GM21619 (cell line): ENCODE data around the gene ZCCHC2.
A peak's percentile ranks its signal among the peaks of the same experiment; 100 is the strongest.

Source experiments
- ATAC-seq: cut with Tn5 transposase; IDR thresholded peaks from one replicate; pipeline ENCODE4 v1.9.1; 2021; ENCODE audit not compliant: unreplicated experiment

Gene ZCCHC2

GRCh38 chr18:62537042-62537894 is 14.4 kb downstream of the ZCCHC2 start:
- no peak for ATAC-seq

DNA sequence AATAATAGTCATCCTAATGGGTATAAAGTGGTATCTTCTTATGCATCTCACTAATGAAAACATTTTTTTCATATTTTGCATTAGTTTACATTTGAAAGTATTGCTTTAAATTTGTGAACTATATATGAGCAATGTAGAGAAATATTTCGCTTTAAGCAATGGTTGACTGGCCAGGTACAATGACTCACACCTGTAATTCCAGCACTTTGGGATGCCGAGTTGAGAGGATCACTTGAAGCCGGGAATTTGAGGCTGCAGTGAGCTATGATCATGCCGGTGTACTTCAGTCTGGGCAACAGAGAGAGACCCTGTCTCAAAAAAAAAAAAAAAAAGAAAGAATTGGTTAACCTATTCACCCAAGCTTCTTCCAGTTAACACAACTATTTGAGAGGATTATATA is 15.1 kb downstream of the ZCCHC2 start:
- no peak for ATAC-seq

DNA sequence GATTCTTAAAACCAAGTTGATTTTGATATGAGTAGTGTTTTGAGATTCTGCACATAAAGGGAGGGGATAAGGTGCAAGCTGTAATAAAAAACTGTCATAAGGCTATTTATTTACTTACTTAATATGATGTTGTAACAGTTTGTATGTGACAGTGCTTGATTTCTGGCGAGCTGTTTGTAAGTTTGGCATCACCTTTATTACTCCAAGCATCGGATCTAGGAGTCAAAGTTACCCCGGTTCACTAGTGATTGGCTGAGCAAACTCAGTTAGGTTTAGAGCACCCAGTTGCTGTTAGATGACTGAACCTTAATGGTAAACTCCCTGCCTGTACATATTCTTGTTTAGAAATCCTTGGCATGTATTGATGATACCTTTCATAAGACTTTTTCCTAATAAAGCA is 16.1 kb downstream of the ZCCHC2 start:
- no peak for ATAC-seq

- ATAC-seq = no peak
Measured at GRCh38 chr18:62539284-62540165, 16.7 kb downstream of the ZCCHC2 start.

- no peak for ATAC-seq
Measured at GRCh38 chr18:62543021-62543420, 20.2 kb downstream of the ZCCHC2 start.

GRCh38 chr18:62545098-62545497 is 22.3 kb downstream of the ZCCHC2 start:
- no peak for ATAC-seq

GRCh38 chr18:62549755-62550154 is 26.9 kb downstream of the ZCCHC2 start:
- no peak for ATAC-seq

DNA sequence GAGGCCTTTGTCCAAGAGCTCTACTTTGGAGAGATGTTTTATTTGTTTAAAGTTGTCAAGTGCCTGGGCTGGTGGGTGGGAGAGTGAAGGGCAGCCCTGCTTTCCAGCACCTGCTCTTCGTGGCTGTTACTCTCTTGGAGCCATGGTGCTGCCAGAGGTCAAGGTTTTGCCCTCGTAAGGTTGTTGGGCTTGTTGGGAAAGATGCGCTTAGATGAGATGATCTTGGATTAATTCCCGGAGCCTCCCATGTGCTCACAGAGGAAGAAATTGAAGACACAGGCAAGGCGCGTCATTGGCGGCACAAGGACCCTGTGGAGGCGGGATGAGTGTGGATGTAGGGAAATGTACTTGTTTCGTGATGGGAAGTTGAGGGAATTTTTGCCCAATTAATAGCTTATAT is 27.9 kb downstream of the ZCCHC2 start:
- ATAC-seq = no peak

GRCh38 chr18:62551972-62552513 is 29.2 kb downstream of the ZCCHC2 start:
- ATAC-seq = no peak

GRCh38 chr18:62554061-62554815 is 31.4 kb downstream of the ZCCHC2 start:
- no peak for ATAC-seq

DNA sequence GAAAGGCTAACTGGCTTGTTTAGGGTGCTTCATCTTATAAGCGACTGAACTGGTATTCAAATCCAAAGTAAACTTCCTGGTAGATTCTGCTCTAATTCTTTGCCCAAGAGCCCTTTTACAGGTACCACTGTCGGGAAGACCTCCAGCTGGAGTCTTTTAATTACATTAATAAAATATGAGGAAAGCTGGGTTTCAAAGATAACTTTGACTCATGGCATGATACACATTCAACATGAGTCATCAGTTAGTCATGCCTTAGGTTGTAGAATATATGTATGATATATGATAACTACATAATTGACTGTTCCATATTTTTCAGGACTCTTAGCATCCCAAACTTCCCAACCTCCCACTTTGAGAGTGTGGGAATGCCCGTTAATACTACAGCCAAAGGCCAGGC is 32.3 kb downstream of the ZCCHC2 start:
- ATAC-seq = no peak

DNA sequence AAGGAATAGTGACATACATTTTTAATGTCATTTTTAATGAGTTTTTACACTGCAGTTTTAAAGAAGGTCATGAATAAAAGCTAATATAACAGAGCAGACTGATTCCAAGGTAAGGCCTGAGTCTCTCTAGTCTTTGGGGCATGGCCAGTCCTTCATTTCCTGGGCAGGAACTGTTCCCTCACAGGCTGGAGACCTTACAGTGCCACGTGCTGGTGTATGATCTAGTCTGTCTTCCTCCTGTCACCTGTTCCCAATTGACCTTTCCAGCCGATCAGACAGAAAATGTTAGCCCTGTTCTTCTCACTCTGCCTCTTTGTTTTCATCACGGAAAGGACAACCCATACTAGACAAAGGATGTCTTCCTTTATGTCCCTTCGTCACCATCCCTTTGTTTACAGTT is 33.6 kb downstream of the ZCCHC2 start:
- ATAC-seq = no peak

DNA sequence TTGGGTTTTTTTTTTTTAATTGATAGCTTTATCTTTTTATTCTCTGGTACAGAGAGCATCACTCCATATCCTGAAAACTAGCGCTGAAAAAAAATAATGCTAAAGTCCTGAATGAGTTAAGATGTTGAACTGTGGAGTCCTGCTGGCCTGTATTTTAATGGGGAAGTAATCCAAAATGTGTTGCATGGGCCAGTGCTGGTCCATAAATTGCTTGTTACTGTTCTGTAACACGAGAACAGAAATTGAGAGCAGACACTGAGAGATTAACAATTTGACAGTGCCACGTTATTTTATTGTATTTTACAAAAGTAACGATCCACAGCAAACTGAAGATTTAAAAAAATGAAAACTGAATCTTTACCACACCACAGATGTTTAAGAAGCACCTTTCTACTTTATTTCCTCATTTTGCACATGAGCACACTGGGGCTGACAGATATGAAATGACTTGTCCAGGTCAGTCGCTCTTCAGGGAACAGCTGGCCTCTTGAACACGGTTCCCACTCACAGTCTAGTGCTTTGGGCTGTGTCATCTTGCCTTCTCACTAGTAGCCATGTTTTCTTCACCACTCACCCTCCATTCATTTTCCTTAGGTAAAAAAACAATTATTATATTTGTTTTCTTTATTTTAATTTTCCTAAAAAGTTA is 35.3 kb downstream of the ZCCHC2 start:
- peak; percentile 73 for ATAC-seq

DNA sequence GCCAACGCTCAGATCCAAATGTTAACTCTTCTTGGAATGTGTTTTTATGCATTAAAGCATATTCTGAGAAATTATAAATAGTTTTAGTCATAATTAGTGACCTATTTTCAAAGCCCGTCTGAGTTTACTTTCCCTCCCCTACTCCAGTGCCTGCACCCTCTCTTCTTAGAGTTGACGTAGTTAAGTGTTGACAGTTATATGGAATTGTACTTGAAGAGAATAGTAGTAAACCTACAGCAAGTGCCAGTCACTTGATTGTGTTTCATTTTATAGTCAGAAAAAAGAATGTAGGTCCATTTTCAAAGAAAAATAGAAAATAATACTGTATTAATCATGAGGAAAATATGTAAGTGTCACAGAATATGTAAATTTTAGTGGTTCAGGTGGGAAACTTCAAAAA is 41.2 kb downstream of the ZCCHC2 start:
- no peak for ATAC-seq

GRCh38 chr18:62566199-62566598 is 43.4 kb downstream of the ZCCHC2 start:
- ATAC-seq = no peak

- no peak for ATAC-seq
Measured at GRCh38 chr18:62566818-62567217, 44.0 kb downstream of the ZCCHC2 start.

- no peak for ATAC-seq
Measured at GRCh38 chr18:62569081-62569655, 46.3 kb downstream of the ZCCHC2 start.

DNA sequence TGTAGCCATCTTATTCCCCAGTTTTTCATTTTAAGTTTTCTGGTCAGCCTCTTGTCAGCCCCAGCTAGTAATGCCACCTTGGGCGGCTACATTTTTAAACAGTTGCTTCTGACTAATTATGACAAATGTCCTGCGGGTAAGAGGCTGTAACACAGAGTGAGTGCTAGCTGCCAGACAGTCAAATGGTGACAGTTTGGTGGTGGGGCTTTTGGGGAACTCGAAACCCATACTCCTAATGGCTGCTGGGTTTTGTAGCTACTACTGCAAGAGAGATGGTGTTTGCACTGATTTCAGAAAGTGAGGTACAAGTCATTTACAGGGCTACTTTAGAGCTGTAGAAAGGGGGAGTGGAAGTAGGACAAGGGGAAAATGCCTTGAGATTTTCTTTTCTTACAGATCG is 48.2 kb downstream of the ZCCHC2 start:
- no peak for ATAC-seq

- no peak for ATAC-seq
Measured at GRCh38 chr18:62571648-62572047, 48.8 kb downstream of the ZCCHC2 start.

DNA sequence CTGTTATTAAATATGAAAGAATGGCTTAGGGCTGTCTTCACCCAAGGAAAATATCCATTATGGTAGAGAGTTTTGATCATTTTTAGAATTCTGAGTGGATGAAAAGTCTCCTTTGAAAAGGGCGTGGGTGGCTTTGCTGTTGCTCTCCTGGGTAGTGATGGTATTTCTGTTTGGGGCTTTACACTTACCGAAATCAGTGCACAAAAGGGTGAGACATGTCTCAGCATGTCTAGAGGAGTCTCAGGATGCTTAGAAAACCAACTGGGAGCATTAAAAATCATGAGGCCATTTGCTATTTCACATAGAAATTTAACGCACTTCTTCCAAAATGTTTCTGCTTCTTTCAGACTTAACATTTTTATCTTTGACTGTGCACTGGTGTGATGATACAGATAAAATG is 49.6 kb downstream of the ZCCHC2 start:
- no peak for ATAC-seq
